ENCODE results near the gene FILIP1L. TPM values are rescaled to one million over a fixed set of nuclear protein-coding genes. Genes with fewer than 3 reads are reported as not detected.

FILIP1L gene
- total RNA-seq, 1 donor, result 213 TPM

DNA sequence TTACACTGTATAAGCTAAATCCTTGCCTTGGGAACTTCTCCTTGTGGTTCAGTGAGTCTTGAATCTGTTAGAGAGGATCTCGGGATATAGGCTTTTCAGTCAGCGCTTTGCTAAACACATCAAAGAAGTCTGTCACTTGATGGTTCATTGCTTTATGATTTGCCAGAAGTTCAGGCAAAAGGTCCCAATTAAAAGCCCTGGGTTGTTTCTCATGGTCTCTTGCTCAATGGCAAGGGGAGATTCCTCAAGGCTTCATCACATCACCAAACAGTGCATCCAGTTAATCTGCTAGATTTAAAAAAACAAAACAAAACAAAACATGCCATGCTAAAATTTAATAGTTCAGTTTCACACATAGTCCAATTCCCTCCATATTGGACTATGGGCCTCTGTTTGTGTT lies 114.8 kb downstream of the FILIP1L start:
- no peak overlapping the region for H3K4me3 ChIP-seq (ENCODE audit: low read depth, low read length)
- peak; percentile 77 for DNase-seq (ENCODE audit: low read depth)
- TF ChIP-seq, protein P1, sequence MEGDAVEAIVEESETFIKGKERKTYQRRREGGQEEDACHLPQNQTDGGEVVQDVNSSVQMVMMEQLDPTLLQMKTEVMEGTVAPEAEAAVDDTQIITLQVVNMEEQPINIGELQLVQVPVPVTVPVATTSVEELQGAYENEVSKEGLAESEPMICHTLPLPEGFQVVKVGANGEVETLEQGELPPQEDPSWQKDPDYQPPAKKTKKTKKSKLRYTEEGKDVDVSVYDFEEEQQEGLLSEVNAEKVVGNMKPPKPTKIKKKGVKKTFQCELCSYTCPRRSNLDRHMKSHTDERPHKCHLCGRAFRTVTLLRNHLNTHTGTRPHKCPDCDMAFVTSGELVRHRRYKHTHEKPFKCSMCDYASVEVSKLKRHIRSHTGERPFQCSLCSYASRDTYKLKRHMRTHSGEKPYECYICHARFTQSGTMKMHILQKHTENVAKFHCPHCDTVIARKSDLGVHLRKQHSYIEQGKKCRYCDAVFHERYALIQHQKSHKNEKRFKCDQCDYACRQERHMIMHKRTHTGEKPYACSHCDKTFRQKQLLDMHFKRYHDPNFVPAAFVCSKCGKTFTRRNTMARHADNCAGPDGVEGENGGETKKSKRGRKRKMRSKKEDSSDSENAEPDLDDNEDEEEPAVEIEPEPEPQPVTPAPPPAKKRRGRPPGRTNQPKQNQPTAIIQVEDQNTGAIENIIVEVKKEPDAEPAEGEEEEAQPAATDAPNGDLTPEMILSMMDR (IDR thresholded peaks at IDR 0.05; ENCODE audit: insufficient read depth, low read depth, low read length), result no peak

DNA sequence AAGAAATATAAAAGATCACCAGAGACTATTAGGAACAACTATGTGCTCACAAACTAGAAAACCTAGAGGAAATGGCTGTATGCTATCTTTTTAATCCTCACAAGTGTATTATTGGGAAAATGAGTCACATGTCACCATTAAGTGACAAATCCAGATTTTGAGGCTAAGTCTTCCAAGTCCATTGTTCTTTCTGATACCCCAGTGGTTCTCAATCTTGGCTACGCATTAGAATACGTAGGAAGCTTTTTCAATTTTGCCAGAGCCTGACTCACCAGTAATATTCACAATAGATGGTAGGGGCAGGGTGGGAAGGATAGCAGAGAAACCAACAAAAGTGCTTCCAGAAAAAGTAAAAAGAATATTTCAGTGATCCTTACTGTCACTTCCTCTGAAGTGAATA lies 117.0 kb downstream of the FILIP1L start:
- H3K4me3 ChIP-seq (ENCODE audit: low read depth, low read length), result no peak overlapping the region
- DNase-seq (ENCODE audit: low read depth), result no peak
- TF ChIP-seq, protein P1 (IDR thresholded peaks at IDR 0.05; ENCODE audit: insufficient read depth, low read depth, low read length), result no peak

DNA sequence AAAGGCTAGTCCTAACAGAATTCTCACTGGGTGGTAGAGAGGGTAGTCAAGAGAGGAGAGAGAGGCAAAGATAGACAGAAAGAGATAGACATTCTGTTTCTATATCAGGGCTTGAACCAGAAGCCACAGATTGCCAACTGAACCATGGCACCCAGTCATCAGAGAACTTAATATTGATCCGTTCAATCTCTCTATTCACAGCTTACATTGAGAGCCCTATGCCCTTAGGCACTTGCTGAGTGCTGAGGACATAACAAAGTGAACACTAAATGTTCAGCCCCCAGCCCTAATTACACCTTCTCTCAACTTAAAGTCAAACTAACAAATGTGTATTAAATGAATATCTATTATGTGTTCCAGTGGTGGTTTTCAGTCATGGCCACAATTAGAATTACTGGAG lies 124.1 kb downstream of the FILIP1L start:
- DNase-seq (ENCODE audit: low read depth), result no peak
- H3K4me3 ChIP-seq (ENCODE audit: low read depth, low read length), result no peak overlapping the region
- TF ChIP-seq, protein P1 (IDR thresholded peaks at IDR 0.05; ENCODE audit: insufficient read depth, low read depth, low read length), result no peak

DNA sequence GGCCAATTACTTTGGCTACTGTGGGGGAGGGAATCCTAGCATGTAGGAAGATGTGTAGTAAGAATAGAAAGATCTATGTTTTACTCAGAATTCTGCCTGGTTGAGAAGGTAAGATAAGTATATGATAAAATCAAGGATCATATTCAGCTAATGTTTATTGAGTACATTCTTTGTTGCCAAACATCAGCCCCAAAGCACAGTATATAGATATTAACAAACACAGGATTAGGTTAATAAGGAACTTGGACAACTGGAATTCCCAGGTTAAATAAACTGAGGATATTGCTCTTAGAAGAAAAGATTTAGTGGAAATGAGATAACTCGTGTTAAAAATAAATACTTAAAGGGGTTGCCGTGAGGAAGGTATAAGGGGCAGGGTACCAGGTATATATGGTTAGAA lies 129.6 kb downstream of the FILIP1L start:
- DNase-seq (ENCODE audit: low read depth), result no peak
- TF ChIP-seq, protein P1 (IDR thresholded peaks at IDR 0.05; ENCODE audit: insufficient read depth, low read depth, low read length), result no peak

DNA sequence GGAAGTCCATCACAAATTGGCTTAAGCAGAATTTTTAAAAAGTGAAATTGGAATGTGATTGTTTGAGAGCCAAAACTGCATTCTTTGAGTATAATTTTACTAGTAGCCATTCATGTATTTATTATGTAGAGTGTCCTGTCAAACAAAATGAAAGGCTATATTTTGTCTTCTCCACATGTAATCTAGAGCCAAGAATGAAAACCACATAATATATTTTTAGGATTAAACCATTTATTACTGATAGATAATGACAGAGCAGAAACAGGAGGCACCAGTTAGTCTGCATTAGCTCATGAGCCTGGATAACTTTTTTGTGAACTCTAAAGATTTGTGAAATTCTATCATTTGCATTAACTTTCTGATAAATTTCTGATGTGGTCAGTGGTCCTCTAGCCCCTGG lies 130.2 kb downstream of the FILIP1L start:
- TF ChIP-seq, protein P1 (IDR thresholded peaks at IDR 0.05; ENCODE audit: insufficient read depth, low read depth, low read length), result no peak
- no peak for DNase-seq (ENCODE audit: low read depth)
- H3K4me3 ChIP-seq (ENCODE audit: low read depth, low read length), result no peak overlapping the region

More for the DNA sequence above, 129.6 kb downstream of the FILIP1L start:
- no peak overlapping the region for H3K4me3 ChIP-seq (ENCODE audit: low read depth, low read length)

DNA sequence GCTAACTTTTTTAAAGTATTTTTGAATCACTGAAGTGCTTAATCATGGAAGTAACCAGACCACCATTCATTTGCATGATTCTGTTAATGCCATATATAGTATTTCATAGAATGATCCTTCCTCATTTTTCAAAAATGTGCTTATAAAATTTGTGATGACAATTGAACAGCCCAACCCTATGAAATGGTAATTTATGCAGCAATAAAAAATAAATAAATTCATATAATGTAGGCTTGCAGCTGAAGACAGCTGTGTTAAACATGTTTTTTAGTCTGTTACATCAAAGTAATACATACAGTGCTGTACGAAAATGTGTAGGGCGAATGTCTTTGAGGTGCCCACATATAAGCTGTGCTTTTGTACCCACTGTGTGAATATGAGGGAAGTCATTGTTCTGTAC lies 131.7 kb downstream of the FILIP1L start:
- no peak for DNase-seq (ENCODE audit: low read depth)
- no peak overlapping the region for H3K4me3 ChIP-seq (ENCODE audit: low read depth, low read length)
- TF ChIP-seq, protein P1 (IDR thresholded peaks at IDR 0.05; ENCODE audit: insufficient read depth, low read depth, low read length), result no peak

DNA sequence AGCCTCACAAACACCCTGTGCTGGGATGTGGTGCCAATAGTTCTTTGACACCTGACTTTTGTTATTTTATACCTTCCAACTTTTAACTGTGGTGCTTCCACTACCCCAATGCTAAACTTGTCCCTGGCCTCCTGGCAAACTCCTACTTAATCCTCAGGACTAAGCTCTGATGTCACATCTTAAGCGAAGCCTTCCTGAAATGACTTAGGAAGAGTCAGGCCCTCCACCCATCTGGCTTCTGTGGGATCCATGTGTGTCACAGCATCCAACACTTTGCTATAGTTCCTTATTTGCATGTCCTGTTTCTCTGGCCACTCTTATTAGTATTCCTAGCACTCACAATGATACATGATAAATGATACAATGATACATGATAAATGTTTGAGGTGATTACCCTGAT lies 133.2 kb downstream of the FILIP1L start:
- TF ChIP-seq, protein P1 (IDR thresholded peaks at IDR 0.05; ENCODE audit: insufficient read depth, low read depth, low read length), result no peak
- no peak for DNase-seq (ENCODE audit: low read depth)
- H3K4me3 ChIP-seq (ENCODE audit: low read depth, low read length), result no peak overlapping the region
